MM.1S (cell line): ENCODE results near the gene BCAR3.

Experiments
- DNase-seq: peaks from one replicate; pipeline ENCODE4 v3.0.0-alpha.2; 2015
- H2AFZ ChIP-seq: fragments of 300-600 bp; sonication (generic); 2 replicates; pipeline ENCODE4 v1.6.0; 2016; ENCODE audit warnings: antibody characterized with exemption, low read length
- H3F3A ChIP-seq: fragments of 300-600 bp; sonication (generic); 2 replicates; pipeline ENCODE4 v1.6.1; 2016; ENCODE audit warnings: mild to moderate bottlenecking, antibody characterized with exemption, low read length, moderate library complexity, mixed read lengths; ENCODE audit not compliant: insufficient read depth
- H3K27ac ChIP-seq: fragments of 300-600 bp; sonication (generic); 2 replicates; pipeline ENCODE4 v1.5.1; 2016; ENCODE audit warnings: mild to moderate bottlenecking, low read length
- H3K27me3 ChIP-seq: fragments of 300-600 bp; sonication (generic); replicated peaks from 2 replicates; pipeline ENCODE4 v1.6.0; 2016; ENCODE audit warnings: low read length; ENCODE audit not compliant: insufficient read depth
- H3K36me3 ChIP-seq: fragments of 300-600 bp; sonication (generic); replicated peaks from 2 replicates; pipeline ENCODE4 v1.6.1; 2016; ENCODE audit warnings: mild to moderate bottlenecking, low read length, mixed read lengths; ENCODE audit not compliant: insufficient read depth
- H3K4me1 ChIP-seq: fragments of 300-600 bp; sonication (generic); 2 replicates; pipeline ENCODE4 v1.6.1; 2016; ENCODE audit warnings: low read length, mixed read lengths
- H3K4me2 ChIP-seq: fragments of 300-600 bp; sonication (generic); 2 replicates; pipeline ENCODE4 v1.6.0; 2016; ENCODE audit warnings: low read depth, low read length
- H3K4me3 ChIP-seq: fragments of 300-600 bp; sonication (generic); 2 replicates; pipeline ENCODE4 v1.5.1; 2016; ENCODE audit warnings: low read length, mixed read lengths
- H3K79me2 ChIP-seq: fragments of 300-600 bp; sonication (generic); 2 replicates; pipeline ENCODE4 v1.6.1; 2016; ENCODE audit warnings: mixed run types, low read length, mixed read lengths
- H3K9ac ChIP-seq: fragments of 300-600 bp; sonication (generic); 2 replicates; pipeline ENCODE4 v1.6.1; 2016; ENCODE audit warnings: low read length, mixed read lengths
- H3K9me2 ChIP-seq: fragments of 300-600 bp; sonication (generic); replicated peaks from 2 replicates; pipeline ENCODE4 v1.6.1; 2016; ENCODE audit warnings: mild to moderate bottlenecking, low read length, mixed read lengths; ENCODE audit not compliant: insufficient read depth
- H3K9me3 ChIP-seq: fragments of 300-600 bp; sonication (generic); replicated peaks from 2 replicates; pipeline ENCODE4 v1.6.1; 2016; ENCODE audit warnings: mild to moderate bottlenecking, low read length, mixed read lengths; ENCODE audit not compliant: insufficient read depth
- H4K20me1 ChIP-seq: fragments of 300-600 bp; sonication (generic); 2 replicates; pipeline ENCODE4 v1.6.1; 2016; ENCODE audit warnings: mild to moderate bottlenecking, low read length, moderate library complexity, mixed read lengths; ENCODE audit not compliant: insufficient read depth
- EZH2 ChIP-seq: fragments of 300-600 bp; sonication (generic); optimal IDR thresholded peaks from 2 replicates; pipeline ENCODE3; 2017; ENCODE audit warnings: low read depth, mild to moderate bottlenecking, antibody characterized with exemption, low read length, mixed read lengths
- EZH2phosphoT487 ChIP-seq: fragments of 300-600 bp; sonication (generic); IDR thresholded peaks from 2 replicates; pipeline ENCODE4 v1.6.1; 2018; ENCODE audit warnings: antibody characterized with exemption, low read length
- TF ChIP-seq, protein P1 (sequence below): fragments of 300-600 bp; sonication (generic); IDR thresholded peaks from 2 replicates; pipeline ENCODE4 v1.5.1; 2016; ENCODE audit warnings: antibody characterized with exemption, low read length, mixed read lengths

BCAR3 gene

DNA sequence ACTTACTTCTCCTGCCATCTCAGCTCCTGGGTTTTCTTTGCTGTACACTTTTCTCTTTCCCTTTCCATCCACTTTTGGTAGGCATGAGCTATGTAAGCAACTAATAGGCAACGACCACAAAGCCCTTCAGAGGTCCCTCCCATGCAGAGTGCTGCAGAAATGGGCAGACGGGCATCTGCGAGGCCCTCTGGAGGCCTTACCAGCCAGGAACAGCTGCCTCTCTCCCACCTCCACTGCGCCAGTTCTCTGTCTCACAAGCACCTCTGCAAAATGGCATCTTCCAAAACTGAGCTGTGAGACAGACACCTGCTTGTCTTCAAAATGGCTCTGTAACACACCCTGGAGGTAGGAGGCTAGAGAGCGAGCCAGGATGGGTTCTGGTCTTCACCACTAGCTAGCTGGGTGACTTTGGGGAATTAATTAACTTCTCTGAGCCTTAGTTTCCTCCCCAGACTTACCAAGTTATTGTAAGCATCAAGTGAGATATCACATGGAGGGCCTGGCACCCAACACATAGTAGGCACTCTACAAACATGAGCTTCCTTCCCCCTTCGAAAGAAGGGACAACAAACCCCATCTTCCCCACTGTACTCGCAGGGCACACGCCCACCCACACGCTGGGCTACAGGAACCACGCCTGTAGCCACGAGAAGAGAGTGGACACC, 62.0 kb downstream of the BCAR3 start:
- no peak overlapping the region for H3K9ac ChIP-seq
- H2AFZ ChIP-seq, result no peak overlapping the region
- H3K4me3 ChIP-seq, result no peak overlapping the region
- H3K27ac ChIP-seq, result no peak overlapping the region
- no peaks in the 10 kb centered on the region for H3K36me3 ChIP-seq
- H3K9me3 ChIP-seq, result no peaks in the 10 kb centered on the region
- no peaks in the 10 kb centered on the region for H4K20me1 ChIP-seq
- no peaks in the 10 kb centered on the region for H3K9me2 ChIP-seq
- H3F3A ChIP-seq, result no peaks in the 10 kb centered on the region
- no peaks in the 10 kb centered on the region for H3K4me1 ChIP-seq
- TF ChIP-seq EZH2phosphoT487, result no peak
- TF ChIP-seq, protein P1, sequence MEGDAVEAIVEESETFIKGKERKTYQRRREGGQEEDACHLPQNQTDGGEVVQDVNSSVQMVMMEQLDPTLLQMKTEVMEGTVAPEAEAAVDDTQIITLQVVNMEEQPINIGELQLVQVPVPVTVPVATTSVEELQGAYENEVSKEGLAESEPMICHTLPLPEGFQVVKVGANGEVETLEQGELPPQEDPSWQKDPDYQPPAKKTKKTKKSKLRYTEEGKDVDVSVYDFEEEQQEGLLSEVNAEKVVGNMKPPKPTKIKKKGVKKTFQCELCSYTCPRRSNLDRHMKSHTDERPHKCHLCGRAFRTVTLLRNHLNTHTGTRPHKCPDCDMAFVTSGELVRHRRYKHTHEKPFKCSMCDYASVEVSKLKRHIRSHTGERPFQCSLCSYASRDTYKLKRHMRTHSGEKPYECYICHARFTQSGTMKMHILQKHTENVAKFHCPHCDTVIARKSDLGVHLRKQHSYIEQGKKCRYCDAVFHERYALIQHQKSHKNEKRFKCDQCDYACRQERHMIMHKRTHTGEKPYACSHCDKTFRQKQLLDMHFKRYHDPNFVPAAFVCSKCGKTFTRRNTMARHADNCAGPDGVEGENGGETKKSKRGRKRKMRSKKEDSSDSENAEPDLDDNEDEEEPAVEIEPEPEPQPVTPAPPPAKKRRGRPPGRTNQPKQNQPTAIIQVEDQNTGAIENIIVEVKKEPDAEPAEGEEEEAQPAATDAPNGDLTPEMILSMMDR, result no peak
- no peak for TF ChIP-seq EZH2
- no peaks in the 10 kb centered on the region for H3K27me3 ChIP-seq
- DNase-seq, result no peak
- H3K4me2 ChIP-seq, result no peak overlapping the region
- no peaks in the 10 kb centered on the region for H3K79me2 ChIP-seq

DNA sequence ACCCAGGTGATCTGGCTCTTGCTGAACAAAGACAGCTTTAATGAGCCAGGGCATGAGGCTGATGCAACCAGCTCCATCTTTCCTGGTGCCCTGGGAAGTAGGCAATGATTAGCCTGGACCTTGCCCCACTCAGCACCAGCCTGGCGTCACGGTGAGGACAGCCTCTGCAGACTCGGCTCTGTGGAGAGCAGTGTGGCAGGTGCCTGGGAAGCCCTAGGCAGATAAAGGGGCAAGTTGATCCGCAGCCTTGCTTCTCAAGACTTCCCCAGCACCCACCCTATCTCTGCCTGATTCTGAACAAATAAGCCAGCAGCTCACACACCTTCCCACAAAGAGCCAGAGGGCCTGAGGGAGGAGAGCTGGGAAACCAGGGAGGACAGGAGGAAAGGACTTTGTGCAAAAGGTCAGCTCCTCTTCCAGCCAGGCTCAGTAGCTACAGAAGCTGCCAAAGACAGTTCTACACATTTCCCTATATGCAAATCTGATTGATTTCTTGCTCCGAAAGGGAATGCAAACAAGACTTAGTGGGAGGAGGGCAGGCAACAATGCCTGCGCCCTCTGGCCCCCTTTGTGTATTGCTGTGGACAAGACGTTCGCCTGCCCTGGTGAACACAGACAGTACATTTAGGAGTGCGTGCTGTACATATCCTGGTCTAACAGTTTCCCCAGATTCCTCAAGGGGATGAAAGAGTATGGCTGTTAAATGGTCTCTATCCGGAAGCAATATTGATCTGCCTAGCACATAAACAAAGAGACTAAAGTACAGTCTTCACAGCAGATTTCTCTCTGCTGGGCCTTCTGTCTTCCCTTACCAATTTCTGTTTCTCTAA, 63.8 kb downstream of the BCAR3 start:
- no peak overlapping the region for H3K4me3 ChIP-seq
- H3F3A ChIP-seq, result no peaks in the 10 kb centered on the region

DNA sequence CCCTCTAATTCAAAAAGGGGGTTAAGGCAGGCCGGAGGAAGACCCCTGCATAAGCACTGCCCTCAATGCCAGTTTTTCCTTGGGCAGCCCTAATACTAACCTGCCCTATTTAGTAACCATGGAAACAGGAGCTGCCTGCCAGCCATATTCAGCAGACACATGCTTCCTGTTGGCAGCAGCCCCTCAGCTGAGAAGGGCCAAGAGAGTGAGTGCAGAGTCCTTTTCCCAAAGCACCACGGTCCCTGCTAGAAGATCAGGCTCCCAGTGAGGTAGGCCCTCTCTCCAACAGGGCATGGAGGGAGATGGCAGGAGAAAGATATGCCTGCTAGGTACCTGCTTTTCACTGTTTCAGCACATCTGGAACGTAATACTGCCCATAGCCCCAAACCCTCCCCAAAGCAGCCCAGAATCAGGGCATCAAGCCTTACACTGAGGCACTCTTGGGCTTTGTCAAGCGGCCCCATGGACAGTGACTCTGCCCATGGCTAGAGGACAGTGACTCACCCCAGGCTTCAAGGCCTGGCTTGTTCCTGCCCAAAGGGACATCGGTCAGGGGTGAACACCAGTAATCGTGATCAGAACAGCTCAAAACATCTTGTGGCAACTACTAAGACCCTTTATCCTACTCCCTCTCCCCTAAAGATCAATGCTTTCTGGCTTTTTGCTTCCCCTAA, 64.5 kb downstream of the BCAR3 start:
- no peak for DNase-seq
- Histone ChIP-seq H3F3A (no peaks in the 10 kb centered on the region), H3K27ac (no peak overlapping the region), H4K20me1 (no peaks in the 10 kb centered on the region), H3K4me1 (no peaks in the 10 kb centered on the region), H3K9me3 (no peaks in the 10 kb centered on the region), H3K9ac (no peak overlapping the region), H2AFZ (no peak overlapping the region), H3K9me2 (no peaks in the 10 kb centered on the region), H3K27me3 (no peaks in the 10 kb centered on the region), H3K36me3 (no peaks in the 10 kb centered on the region), H3K79me2 (no peaks in the 10 kb centered on the region), H3K4me2 (no peak overlapping the region), H3K4me3 (no peak overlapping the region)
- TF ChIP-seq EZH2phosphoT487, result no peak
- no peak for TF ChIP-seq EZH2
- TF ChIP-seq, protein P1, result no peak

More for the DNA sequence above, 63.8 kb downstream of the BCAR3 start:
- DNase-seq, result no peak
- Histone ChIP-seq H3K4me2 (no peak overlapping the region), H4K20me1 (no peaks in the 10 kb centered on the region), H3K9ac (no peak overlapping the region), H3K27ac (no peak overlapping the region), H3K79me2 (no peaks in the 10 kb centered on the region), H3K9me2 (no peaks in the 10 kb centered on the region), H2AFZ (no peak overlapping the region), H3K4me1 (no peaks in the 10 kb centered on the region), H3K36me3 (no peaks in the 10 kb centered on the region), H3K27me3 (no peaks in the 10 kb centered on the region), H3K9me3 (no peaks in the 10 kb centered on the region)
- no peak for TF ChIP-seq EZH2phosphoT487
- TF ChIP-seq EZH2, result no peak
- TF ChIP-seq, protein P1, result no peak
